CD4-positive, CD25-positive, alpha-beta regulatory T cell (primary cell): ENCODE data around the gene PRKCQ. TPM values are rescaled to one million over a fixed set of nuclear protein-coding genes. Genes with fewer than 3 reads are reported as not detected.

Experiments used
- ATAC-seq, 2 donors: fragments of 150-1000 bp; cut with Tn5 transposase; one replicate each; pipeline ENCODE4 v1.10.0; 2021; ENCODE audit warnings: low read depth in 2 of 2, moderate number of reproducible peaks in 2 of 2, moderate library complexity in 1 of 2
- DNase-seq, 3 donors: peaks; one replicate each; pipeline versions ENCODE4 v3.0.0 to v3.0.0-alpha.2; 2012 to 2022; ENCODE audit warnings: mixed read lengths in 1 of 3
- H3K27ac ChIP-seq: one replicate; pipeline ENCODE4 v1.7.0; 2013; ENCODE audit warnings: mild to moderate bottlenecking, low read length; ENCODE audit not compliant: insufficient read depth, poor library complexity, severe bottlenecking
- H3K27me3 ChIP-seq: one replicate; pipeline ENCODE4 v1.7.0; 2013; ENCODE audit warnings: low read length; ENCODE audit not compliant: control insufficient read depth, insufficient read depth
- H3K36me3 ChIP-seq: one replicate; pipeline ENCODE4 v1.7.0; 2013; ENCODE audit warnings: mild to moderate bottlenecking, low read length, moderate library complexity; ENCODE audit not compliant: control insufficient read depth, insufficient read depth
- H3K4me1 ChIP-seq: 2 replicates; pipeline ENCODE4 v1.7.0; 2013; ENCODE audit warnings: mild to moderate bottlenecking, low read length; ENCODE audit not compliant: insufficient read depth, control insufficient read depth, poor library complexity, severe bottlenecking
- H3K4me3 ChIP-seq: one replicate; pipeline ENCODE4 v1.7.0; 2013; ENCODE audit warnings: low read depth, mild to moderate bottlenecking, low read length, moderate library complexity
- H3K9me3 ChIP-seq, 2 experiments: 1 replicate in 1 of 2; 2 replicates in 1 of 2; pipeline ENCODE4 v1.7.0; 2013; ENCODE audit warnings: low read length in 2 of 2, mild to moderate bottlenecking in 1 of 2, moderate library complexity in 1 of 2; ENCODE audit not compliant: control insufficient read depth in 2 of 2
- H3K27ac Mint-ChIP-seq, 3 donors: one replicate each; pipeline ENCODE4 v1.8.0; 2020 to 2022; ENCODE audit warnings: mild to moderate bottlenecking in 3 of 3, mixed read lengths in 3 of 3, moderate library complexity in 2 of 3
- H3K27me3 Mint-ChIP-seq: one replicate; pipeline ENCODE4 v1.8.0; 2022; ENCODE audit warnings: mild to moderate bottlenecking, mixed read lengths
- H3K36me3 Mint-ChIP-seq: one replicate; pipeline ENCODE4 v1.8.0; 2020; ENCODE audit warnings: mixed read lengths
- H3K4me1 Mint-ChIP-seq, 4 donors: one replicate each; pipeline ENCODE4 v1.8.0; 2020 to 2022; ENCODE audit warnings: mixed read lengths in 4 of 4, mild to moderate bottlenecking in 1 of 4
- H3K4me3 Mint-ChIP-seq, 4 donors: one replicate each; pipeline ENCODE4 v1.8.0; 2020 to 2022; ENCODE audit warnings: mild to moderate bottlenecking in 4 of 4, mixed read lengths in 4 of 4, moderate library complexity in 3 of 4
- H3K9me3 Mint-ChIP-seq, 7 donors: one replicate each; pipeline ENCODE4 v1.8.0; 2020 to 2022; ENCODE audit warnings: mixed read lengths in 7 of 7, mild to moderate bottlenecking in 3 of 7, moderate library complexity in 2 of 7
- polyA plus RNA-seq, 4 donors: library from polyadenylated mRNA; unstranded; fragments of 300-500 nt; fragmentation: Illumina TruSeq; gene quantifications; one replicate each; pipeline ENCODE4 v1.2.3, GENCODE V29; 2021
- total RNA-seq: library from RNA; stranded (reverse); gene quantifications from one replicate; pipeline ENCODE4 v1.2.3, GENCODE V29; 2022

The PRKCQ gene
- total and polyA plus RNA-seq, 5 donors from 2014 or later: 62.4 to 87.3 (median 69.2) TPM

DNA sequence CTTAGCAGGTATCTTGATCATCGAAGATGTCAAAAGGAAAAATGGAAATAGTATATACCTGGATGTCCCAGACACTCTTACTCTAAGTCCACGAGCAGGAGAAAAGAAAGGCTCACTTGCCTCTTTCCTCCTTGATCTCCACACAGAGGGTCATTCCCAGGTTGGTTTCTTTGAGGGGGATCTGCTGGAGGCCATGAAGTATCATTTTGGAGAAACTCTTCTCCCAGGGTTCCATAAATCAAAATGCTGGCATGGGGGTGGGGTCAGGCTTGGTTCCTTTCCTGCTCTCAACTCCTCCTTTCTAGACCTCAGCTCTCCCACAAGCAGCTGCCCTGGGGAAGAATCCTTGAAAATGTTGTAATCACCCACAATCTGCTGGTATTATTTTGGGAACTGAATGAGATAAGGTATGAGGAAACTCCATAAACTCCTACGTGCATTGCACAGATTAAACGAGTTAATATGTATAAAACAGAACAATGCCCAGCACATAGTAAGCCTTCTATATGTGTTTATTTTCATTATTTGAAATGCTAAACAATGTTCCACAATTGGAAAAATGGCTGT is 54.4 kb downstream of the PRKCQ start:
- Histone ChIP-seq H3K4me3 (no peak overlapping the region), H3K27ac (no peak overlapping the region), H3K36me3 (peaks cover 22% of the 10 kb centered on the region), H3K9me3 (no peaks in the 10 kb centered on the region), H3K4me1 (peaks cover 39% of the 10 kb centered on the region), H3K27me3 (no peaks in the 10 kb centered on the region)
- H3K4me3 Mint-ChIP-seq: peak overlapping the region in 2 of 4 donors; percentile 40 to 53
- DNase-seq (no peak), ATAC-seq (no peak)
- H3K9me3 Mint-ChIP-seq: peaks cover 0 to 1% (median 0%) of the 10 kb centered on the region in 7 donors
- no peaks in the 10 kb centered on the region for H3K27me3 Mint-ChIP-seq
- H3K27ac Mint-ChIP-seq: peak overlapping the region; percentile 56 to 98 (median 98)
- H3K36me3 Mint-ChIP-seq: peaks cover 49% of the 10 kb centered on the region
- H3K4me1 Mint-ChIP-seq: peaks cover 44 to 92% (median 78%) of the 10 kb centered on the region in 4 donors

DNA sequence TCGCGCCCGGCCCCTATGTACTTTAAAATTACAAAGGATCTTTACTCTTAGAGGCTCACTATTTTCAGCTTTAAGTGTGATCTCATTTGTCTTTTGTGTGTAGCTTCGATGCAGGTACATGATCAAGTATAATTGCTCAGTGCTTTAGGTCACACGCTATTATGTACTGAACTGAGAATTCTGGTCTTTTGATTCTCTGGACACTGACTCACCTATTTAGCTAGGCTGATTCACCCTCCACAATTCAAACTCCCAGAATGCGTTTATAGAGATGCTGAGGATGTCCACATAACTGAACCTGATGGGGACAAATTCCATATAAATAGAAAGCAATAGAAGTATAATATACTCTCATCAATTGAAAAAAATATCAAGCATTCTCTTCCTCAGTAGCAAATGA is 57.8 kb downstream of the PRKCQ start:
- Histone ChIP-seq H3K9me3 (no peaks in the 10 kb centered on the region), H3K36me3 (peaks cover 23% of the 10 kb centered on the region), H3K4me1 (peaks cover 35% of the 10 kb centered on the region), H3K27me3 (no peaks in the 10 kb centered on the region), H3K27ac (no peak overlapping the region), H3K4me3 (no peak overlapping the region)
- H3K27ac Mint-ChIP-seq: peak overlapping the region in 1 of 3 donors; percentile 26
- H3K4me1 Mint-ChIP-seq: peaks cover 55 to 89% (median 72%) of the 10 kb centered on the region in 4 donors
- no peak for ATAC-seq
- no peaks in the 10 kb centered on the region for H3K9me3 Mint-ChIP-seq
- H3K27me3 Mint-ChIP-seq: no peaks in the 10 kb centered on the region
- H3K4me3 Mint-ChIP-seq: no peak overlapping the region
- peaks cover 52% of the 10 kb centered on the region for H3K36me3 Mint-ChIP-seq
- DNase-seq: no peak

GRCh38 chr10:6520138-6520537 is 59.9 kb downstream of the PRKCQ start:
- Mint-ChIP-seq H3K9me3 (no peaks in the 10 kb centered on the region), H3K4me1 (peaks cover 60 to 90% (median 72%) of the 10 kb centered on the region in 4 donors), H3K36me3 (peaks cover 34% of the 10 kb centered on the region), H3K4me3 (peak overlapping the region in 3 of 4 donors; percentile 12 to 66 (median 31)), H3K27me3 (no peaks in the 10 kb centered on the region), H3K27ac (peak overlapping the region; percentile 39 to 83 (median 70))
- DNase-seq (no peak), ATAC-seq (no peak)
- H3K4me1 ChIP-seq: peaks cover 46% of the 10 kb centered on the region
- H3K36me3 ChIP-seq: peaks cover 13% of the 10 kb centered on the region
- no peak overlapping the region for H3K27ac ChIP-seq
- H3K27me3 ChIP-seq: no peaks in the 10 kb centered on the region
- no peaks in the 10 kb centered on the region for H3K9me3 ChIP-seq
- no peak overlapping the region for H3K4me3 ChIP-seq

- peak overlapping the region; percentile 6 to 67 (median 41) for H3K4me3 Mint-ChIP-seq
- H3K9me3 Mint-ChIP-seq: no peaks in the 10 kb centered on the region
- no peaks in the 10 kb centered on the region for H3K27me3 Mint-ChIP-seq
- DNase-seq: peak in 1 of 3 donors; percentile 28
- peak; percentile 40 to 48 for ATAC-seq
- Histone ChIP-seq H3K4me3 (peak overlapping the region; percentile 42), H3K9me3 (no peaks in the 10 kb centered on the region), H3K4me1 (peaks cover 52% of the 10 kb centered on the region), H3K27ac (peak overlapping the region; percentile 19), H3K27me3 (no peaks in the 10 kb centered on the region), H3K36me3 (peaks cover 24% of the 10 kb centered on the region)
- peak overlapping the region; percentile 70 to 83 (median 72) for H3K27ac Mint-ChIP-seq
- peaks cover 40% of the 10 kb centered on the region for H3K36me3 Mint-ChIP-seq
- H3K4me1 Mint-ChIP-seq: peaks cover 63 to 91% (median 73%) of the 10 kb centered on the region in 4 donors
Measured at GRCh38 chr10:6518791-6519429, 61.2 kb downstream of the PRKCQ start.

DNA sequence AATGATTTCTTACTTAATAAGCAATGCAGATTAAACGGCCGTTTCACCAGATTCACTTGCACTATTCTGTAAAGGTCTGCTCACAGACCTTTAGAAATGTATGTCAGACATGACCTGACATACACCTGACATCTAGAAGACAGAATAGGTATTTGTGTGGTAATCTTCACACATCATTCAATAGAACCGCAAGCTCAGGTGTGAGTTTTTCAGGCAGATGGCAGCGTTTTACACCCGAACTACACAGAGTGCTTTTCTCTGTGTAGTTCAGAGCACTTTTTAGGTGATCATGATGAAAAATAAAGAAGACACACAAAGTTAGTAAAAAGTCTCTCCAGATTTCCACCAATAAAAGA is 63.2 kb downstream of the PRKCQ start:
- no peak overlapping the region for H3K4me3 ChIP-seq
- Mint-ChIP-seq H3K4me3 (peak overlapping the region in 1 of 4 donors; percentile 4), H3K27me3 (no peaks in the 10 kb centered on the region), H3K36me3 (peaks cover 54% of the 10 kb centered on the region), H3K4me1 (peaks cover 67 to 91% (median 72%) of the 10 kb centered on the region in 4 donors), H3K27ac (peak overlapping the region; percentile 29 to 76 (median 38)), H3K9me3 (no peaks in the 10 kb centered on the region)
- peak; percentile 21 to 28 for ATAC-seq
- H3K36me3 ChIP-seq: peaks cover 38% of the 10 kb centered on the region
- no peak overlapping the region for H3K27ac ChIP-seq
- peaks cover 59% of the 10 kb centered on the region for H3K4me1 ChIP-seq
- H3K27me3 ChIP-seq: no peaks in the 10 kb centered on the region
- no peaks in the 10 kb centered on the region for H3K9me3 ChIP-seq
- DNase-seq: peak in 1 of 3 donors; percentile 29

GRCh38 chr10:6516281-6516928 is 63.7 kb downstream of the PRKCQ start:
- Histone ChIP-seq H3K36me3 (peaks cover 43% of the 10 kb centered on the region), H3K9me3 (no peaks in the 10 kb centered on the region), H3K27me3 (no peaks in the 10 kb centered on the region), H3K4me3 (no peak overlapping the region), H3K4me1 (peaks cover 59% of the 10 kb centered on the region), H3K27ac (peak overlapping the region; percentile 6)
- Mint-ChIP-seq H3K4me3 (no peak overlapping the region), H3K36me3 (peaks cover 56% of the 10 kb centered on the region), H3K27ac (peak overlapping the region; percentile 7 to 76 (median 38)), H3K4me1 (peaks cover 67 to 93% (median 75%) of the 10 kb centered on the region in 4 donors), H3K9me3 (peaks cover 0 to 2% (median 0%) of the 10 kb centered on the region in 7 donors), H3K27me3 (no peaks in the 10 kb centered on the region)
- DNase-seq (no peak), ATAC-seq (no peak)

GRCh38 chr10:6514844-6515780 is 65.0 kb downstream of the PRKCQ start:
- H3K9me3 ChIP-seq: no peaks in the 10 kb centered on the region
- H3K4me1 ChIP-seq: peaks cover 50% of the 10 kb centered on the region
- H3K27ac ChIP-seq: no peak overlapping the region
- Mint-ChIP-seq H3K36me3 (peaks cover 56% of the 10 kb centered on the region), H3K27ac (peak overlapping the region; percentile 5 to 52 (median 35)), H3K4me3 (no peak overlapping the region), H3K4me1 (peaks cover 60 to 89% (median 65%) of the 10 kb centered on the region in 4 donors), H3K27me3 (no peaks in the 10 kb centered on the region), H3K9me3 (peaks cover 0 to 3% (median 0%) of the 10 kb centered on the region in 7 donors)
- DNase-seq: no peak
- no peaks in the 10 kb centered on the region for H3K27me3 ChIP-seq
- no peak overlapping the region for H3K4me3 ChIP-seq
- ATAC-seq: no peak
- peaks cover 49% of the 10 kb centered on the region for H3K36me3 ChIP-seq
